ENCODE results near the gene CGB1.
A peak's percentile ranks its signal among the peaks of the same experiment; 100 is the strongest.

CGB1 gene

GRCh38 chr19:49017041-49017665, 19.5 kb downstream of the CGB1 start, which contains the start of gene LHB:
Gene LHB, minus strand, starts transcription at chr19:49017091. Its CDS starts 10 bp downstream, at chr19:49017081.
- peaks cover 0 to 40% (median 31%) of the 10 kb centered on the region in 5 donors for H3K36me3 ChIP-seq (ENCODE audit: control insufficient read depth in 5 of 5, insufficient read depth in 5 of 5, low read length in 5 of 5)
- peak within 1 kb of the TSS in 2 of 5 donors; percentile 30 to 52 for H3K9ac ChIP-seq (ENCODE audit: low read length in 5 of 5)
- peak within 1 kb of the TSS in 4 of 5 donors; percentile 57 to 66 (median 59) for H3K4me3 ChIP-seq (ENCODE audit: low read depth in 1 of 5, low read length in 5 of 5)
- no peaks in the 10 kb centered on the region for H3K9me3 ChIP-seq (ENCODE audit: control insufficient read depth in 5 of 5, low read length in 5 of 5)
- H3K27ac ChIP-seq (ENCODE audit: low read depth, low read length) = no peak within 1 kb of the TSS
- H3K27me3 ChIP-seq (ENCODE audit: control insufficient read depth in 5 of 5, insufficient read depth in 4 of 5, low read length in 5 of 5) = peaks cover 2 to 16% (median 6%) of the 10 kb centered on the region in 5 donors
- H3K4me1 ChIP-seq (ENCODE audit: control insufficient read depth in 5 of 5, insufficient read depth in 5 of 5, low read length in 5 of 5) = peaks cover 0 to 25% (median 23%) of the 10 kb centered on the region in 5 donors

- Histone ChIP-seq H3K4me3 (ENCODE audit: low read depth in 1 of 5, low read length in 5 of 5) (no peak overlapping the region), H3K4me1 (ENCODE audit: control insufficient read depth in 5 of 5, insufficient read depth in 5 of 5, low read length in 5 of 5) (peaks cover 0 to 25% (median 23%) of the 10 kb centered on the region in 5 donors), H3K27me3 (ENCODE audit: control insufficient read depth in 5 of 5, insufficient read depth in 4 of 5, low read length in 5 of 5) (peaks cover 2 to 15% (median 6%) of the 10 kb centered on the region in 5 donors), H3K36me3 (ENCODE audit: control insufficient read depth in 5 of 5, insufficient read depth in 5 of 5, low read length in 5 of 5) (peaks cover 0 to 49% (median 40%) of the 10 kb centered on the region in 5 donors), H3K27ac (ENCODE audit: low read depth, low read length) (no peak overlapping the region), H3K9ac (ENCODE audit: low read length in 5 of 5) (no peak overlapping the region), H3K9me3 (ENCODE audit: control insufficient read depth in 5 of 5, low read length in 5 of 5) (no peaks in the 10 kb centered on the region)
Observed at GRCh38 chr19:49016067-49016839, 20.4 kb downstream of the CGB1 start.

GRCh38 chr19:49014870-49015255, 21.8 kb downstream of the CGB1 start:
- Histone ChIP-seq H3K9ac (ENCODE audit: low read length in 5 of 5) (no peak overlapping the region), H3K9me3 (ENCODE audit: control insufficient read depth in 5 of 5, low read length in 5 of 5) (no peaks in the 10 kb centered on the region), H3K36me3 (ENCODE audit: control insufficient read depth in 5 of 5, insufficient read depth in 5 of 5, low read length in 5 of 5) (peaks cover 0 to 63% (median 54%) of the 10 kb centered on the region in 5 donors), H3K4me1 (ENCODE audit: control insufficient read depth in 5 of 5, insufficient read depth in 5 of 5, low read length in 5 of 5) (peaks cover 0 to 25% (median 23%) of the 10 kb centered on the region in 5 donors), H3K27ac (ENCODE audit: low read depth, low read length) (no peak overlapping the region), H3K27me3 (ENCODE audit: control insufficient read depth in 5 of 5, insufficient read depth in 4 of 5, low read length in 5 of 5) (peaks cover 0 to 11% (median 4%) of the 10 kb centered on the region in 5 donors), H3K4me3 (ENCODE audit: low read depth in 1 of 5, low read length in 5 of 5) (no peak overlapping the region)

GRCh38 chr19:49014123-49014869, 22.4 kb downstream of the CGB1 start:
- peaks cover 0 to 11% (median 4%) of the 10 kb centered on the region in 5 donors for H3K27me3 ChIP-seq (ENCODE audit: control insufficient read depth in 5 of 5, insufficient read depth in 4 of 5, low read length in 5 of 5)
- peaks cover 0 to 69% (median 59%) of the 10 kb centered on the region in 5 donors for H3K36me3 ChIP-seq (ENCODE audit: control insufficient read depth in 5 of 5, insufficient read depth in 5 of 5, low read length in 5 of 5)
- peaks cover 0 to 21% (median 19%) of the 10 kb centered on the region in 5 donors for H3K4me1 ChIP-seq (ENCODE audit: control insufficient read depth in 5 of 5, insufficient read depth in 5 of 5, low read length in 5 of 5)
- no peaks in the 10 kb centered on the region for H3K9me3 ChIP-seq (ENCODE audit: control insufficient read depth in 5 of 5, low read length in 5 of 5)
- no peak overlapping the region for H3K4me3 ChIP-seq (ENCODE audit: low read depth in 1 of 5, low read length in 5 of 5)
- H3K9ac ChIP-seq (ENCODE audit: low read length in 5 of 5) = no peak overlapping the region
- H3K27ac ChIP-seq (ENCODE audit: low read depth, low read length) = no peak overlapping the region

GRCh38 chr19:49011194-49011593, 25.5 kb downstream of the CGB1 start:
- H3K4me3 ChIP-seq (ENCODE audit: low read depth in 1 of 5, low read length in 5 of 5) = no peak overlapping the region
- H3K36me3 ChIP-seq (ENCODE audit: control insufficient read depth in 5 of 5, insufficient read depth in 5 of 5, low read length in 5 of 5) = peaks cover 3 to 82% (median 71%) of the 10 kb centered on the region in 5 donors
- H3K9me3 ChIP-seq (ENCODE audit: control insufficient read depth in 5 of 5, low read length in 5 of 5) = no peaks in the 10 kb centered on the region
- no peak overlapping the region for H3K27ac ChIP-seq (ENCODE audit: low read depth, low read length)
- H3K4me1 ChIP-seq (ENCODE audit: control insufficient read depth in 5 of 5, insufficient read depth in 5 of 5, low read length in 5 of 5) = no peaks in the 10 kb centered on the region
- H3K27me3 ChIP-seq (ENCODE audit: control insufficient read depth in 5 of 5, insufficient read depth in 4 of 5, low read length in 5 of 5) = no peaks in the 10 kb centered on the region
- H3K9ac ChIP-seq (ENCODE audit: low read length in 5 of 5) = no peak overlapping the region

GRCh38 chr19:49010453-49010852, 26.2 kb downstream of the CGB1 start:
- Histone ChIP-seq H3K36me3 (ENCODE audit: control insufficient read depth in 5 of 5, insufficient read depth in 5 of 5, low read length in 5 of 5) (peaks cover 3 to 82% (median 72%) of the 10 kb centered on the region in 5 donors), H3K27me3 (ENCODE audit: control insufficient read depth in 5 of 5, insufficient read depth in 4 of 5, low read length in 5 of 5) (no peaks in the 10 kb centered on the region), H3K9ac (ENCODE audit: low read length in 5 of 5) (no peak overlapping the region), H3K9me3 (ENCODE audit: control insufficient read depth in 5 of 5, low read length in 5 of 5) (no peaks in the 10 kb centered on the region), H3K4me1 (ENCODE audit: control insufficient read depth in 5 of 5, insufficient read depth in 5 of 5, low read length in 5 of 5) (no peaks in the 10 kb centered on the region), H3K4me3 (ENCODE audit: low read depth in 1 of 5, low read length in 5 of 5) (no peak overlapping the region), H3K27ac (ENCODE audit: low read depth, low read length) (no peak overlapping the region)

GRCh38 chr19:49009828-49010227, 26.9 kb downstream of the CGB1 start:
- no peak overlapping the region for H3K27ac ChIP-seq (ENCODE audit: low read depth, low read length)
- peaks cover 3 to 82% (median 72%) of the 10 kb centered on the region in 5 donors for H3K36me3 ChIP-seq (ENCODE audit: control insufficient read depth in 5 of 5, insufficient read depth in 5 of 5, low read length in 5 of 5)
- no peak overlapping the region for H3K9ac ChIP-seq (ENCODE audit: low read length in 5 of 5)
- H3K4me1 ChIP-seq (ENCODE audit: control insufficient read depth in 5 of 5, insufficient read depth in 5 of 5, low read length in 5 of 5) = no peaks in the 10 kb centered on the region
- H3K4me3 ChIP-seq (ENCODE audit: low read depth in 1 of 5, low read length in 5 of 5) = no peak overlapping the region
- H3K9me3 ChIP-seq (ENCODE audit: control insufficient read depth in 5 of 5, low read length in 5 of 5) = no peaks in the 10 kb centered on the region
- H3K27me3 ChIP-seq (ENCODE audit: control insufficient read depth in 5 of 5, insufficient read depth in 4 of 5, low read length in 5 of 5) = no peaks in the 10 kb centered on the region

GRCh38 chr19:49006905-49007304, 29.8 kb downstream of the CGB1 start:
- peaks cover 3 to 81% (median 66%) of the 10 kb centered on the region in 5 donors for H3K36me3 ChIP-seq (ENCODE audit: control insufficient read depth in 5 of 5, insufficient read depth in 5 of 5, low read length in 5 of 5)
- H3K9me3 ChIP-seq (ENCODE audit: control insufficient read depth in 5 of 5, low read length in 5 of 5) = no peaks in the 10 kb centered on the region
- H3K4me1 ChIP-seq (ENCODE audit: control insufficient read depth in 5 of 5, insufficient read depth in 5 of 5, low read length in 5 of 5) = no peaks in the 10 kb centered on the region
- no peak overlapping the region for H3K4me3 ChIP-seq (ENCODE audit: low read depth in 1 of 5, low read length in 5 of 5)
- no peak overlapping the region for H3K27ac ChIP-seq (ENCODE audit: low read depth, low read length)
- no peaks in the 10 kb centered on the region for H3K27me3 ChIP-seq (ENCODE audit: control insufficient read depth in 5 of 5, insufficient read depth in 4 of 5, low read length in 5 of 5)
- H3K9ac ChIP-seq (ENCODE audit: low read length in 5 of 5) = no peak overlapping the region

GRCh38 chr19:49004964-49005614, 31.6 kb downstream of the CGB1 start:
- Histone ChIP-seq H3K27me3 (ENCODE audit: control insufficient read depth in 5 of 5, insufficient read depth in 4 of 5, low read length in 5 of 5) (no peaks in the 10 kb centered on the region), H3K9ac (ENCODE audit: low read length in 5 of 5) (no peak overlapping the region), H3K9me3 (ENCODE audit: control insufficient read depth in 5 of 5, low read length in 5 of 5) (no peaks in the 10 kb centered on the region), H3K4me1 (ENCODE audit: control insufficient read depth in 5 of 5, insufficient read depth in 5 of 5, low read length in 5 of 5) (no peaks in the 10 kb centered on the region), H3K4me3 (ENCODE audit: low read depth in 1 of 5, low read length in 5 of 5) (no peak overlapping the region), H3K27ac (ENCODE audit: low read depth, low read length) (no peak overlapping the region), H3K36me3 (ENCODE audit: control insufficient read depth in 5 of 5, insufficient read depth in 5 of 5, low read length in 5 of 5) (peaks cover 3 to 63% (median 50%) of the 10 kb centered on the region in 5 donors)
